HG02610 (cell line): ENCODE measurements around the gene MZF1.
A peak's percentile ranks its signal among the peaks of the same experiment; 100 is the strongest.

ENCODE experiments used
- ATAC-seq: cut with Tn5 transposase; IDR thresholded peaks from one replicate; pipeline ENCODE4 v1.9.1; 2021; ENCODE audit warnings: mild to moderate bottlenecking, moderate library complexity; ENCODE audit not compliant: unreplicated experiment

The MZF1 gene

DNA sequence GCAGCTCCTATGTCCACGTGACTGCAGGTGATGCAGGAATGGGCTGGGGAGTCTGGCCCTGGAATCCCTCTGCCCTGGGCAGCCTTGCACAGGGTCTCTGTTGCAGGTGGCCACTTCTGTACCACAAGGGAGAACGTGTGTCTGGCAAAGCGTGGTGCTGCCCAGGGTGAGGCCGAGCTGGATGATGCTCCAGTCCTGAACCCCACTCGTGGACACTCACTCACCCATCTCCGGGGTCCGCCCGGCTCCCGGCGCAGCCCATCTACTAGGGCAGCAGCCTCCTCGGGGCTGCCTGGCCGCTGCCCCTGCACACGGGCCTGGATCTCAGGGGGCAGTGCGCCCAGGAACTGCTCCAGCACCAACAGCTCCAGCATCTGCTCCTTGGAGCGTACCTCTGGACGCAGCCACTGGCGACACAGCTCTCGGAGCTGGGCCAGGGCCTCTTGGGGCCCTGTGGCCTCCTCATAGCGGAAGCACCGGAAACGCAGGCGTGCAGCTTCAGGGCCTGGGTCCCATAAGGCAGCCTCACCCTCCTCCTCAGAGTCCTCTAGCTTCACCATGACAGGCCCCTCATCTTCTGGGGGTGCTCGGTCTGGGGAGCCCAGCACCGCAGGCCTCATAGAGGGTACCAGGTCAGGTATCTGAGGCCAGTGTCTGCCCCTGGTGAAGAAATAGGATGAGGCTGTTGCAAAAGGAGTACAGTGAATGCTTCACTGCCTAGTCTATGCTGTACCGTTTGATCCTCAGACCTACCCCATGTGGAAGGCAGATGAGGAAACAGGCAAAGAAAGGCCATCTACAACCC, 2.2 kb downstream of the MZF1 start:
- no peak for ATAC-seq

DNA sequence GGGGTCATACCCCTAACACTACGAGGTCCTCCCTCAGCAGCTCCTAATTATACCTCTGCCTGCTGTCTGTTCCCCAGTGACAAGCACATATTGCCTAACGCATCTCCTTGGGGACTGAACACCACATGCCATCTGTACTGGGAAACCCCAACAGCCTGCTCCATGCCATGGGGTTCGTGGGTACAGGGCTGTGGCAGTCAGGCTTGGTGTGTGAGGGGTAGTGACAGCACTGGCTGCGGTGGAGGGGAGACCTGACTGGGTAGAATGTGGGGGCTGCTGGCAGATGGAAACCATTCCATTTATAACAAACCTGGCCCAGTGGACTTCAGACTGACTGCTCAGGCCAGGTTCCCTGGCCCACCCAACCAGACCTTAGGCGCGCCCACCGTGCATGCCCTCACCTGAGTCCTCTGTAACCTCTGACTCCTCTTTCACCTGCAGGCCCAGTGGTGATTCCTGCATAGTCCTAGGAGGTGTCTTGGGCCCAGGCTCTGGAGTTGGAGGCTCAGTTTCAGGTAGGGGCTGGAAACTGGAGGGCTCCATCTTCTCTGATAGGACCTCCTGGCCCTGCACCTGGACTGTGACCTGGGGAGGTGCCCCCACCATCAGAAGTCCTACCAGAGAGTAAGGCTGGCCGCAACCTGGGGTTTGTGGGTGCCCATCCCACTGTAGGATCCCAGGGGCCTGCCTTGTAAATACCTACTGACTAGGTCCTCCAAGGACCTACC, 3.0 kb downstream of the MZF1 start:
- ATAC-seq, result no peak

DNA sequence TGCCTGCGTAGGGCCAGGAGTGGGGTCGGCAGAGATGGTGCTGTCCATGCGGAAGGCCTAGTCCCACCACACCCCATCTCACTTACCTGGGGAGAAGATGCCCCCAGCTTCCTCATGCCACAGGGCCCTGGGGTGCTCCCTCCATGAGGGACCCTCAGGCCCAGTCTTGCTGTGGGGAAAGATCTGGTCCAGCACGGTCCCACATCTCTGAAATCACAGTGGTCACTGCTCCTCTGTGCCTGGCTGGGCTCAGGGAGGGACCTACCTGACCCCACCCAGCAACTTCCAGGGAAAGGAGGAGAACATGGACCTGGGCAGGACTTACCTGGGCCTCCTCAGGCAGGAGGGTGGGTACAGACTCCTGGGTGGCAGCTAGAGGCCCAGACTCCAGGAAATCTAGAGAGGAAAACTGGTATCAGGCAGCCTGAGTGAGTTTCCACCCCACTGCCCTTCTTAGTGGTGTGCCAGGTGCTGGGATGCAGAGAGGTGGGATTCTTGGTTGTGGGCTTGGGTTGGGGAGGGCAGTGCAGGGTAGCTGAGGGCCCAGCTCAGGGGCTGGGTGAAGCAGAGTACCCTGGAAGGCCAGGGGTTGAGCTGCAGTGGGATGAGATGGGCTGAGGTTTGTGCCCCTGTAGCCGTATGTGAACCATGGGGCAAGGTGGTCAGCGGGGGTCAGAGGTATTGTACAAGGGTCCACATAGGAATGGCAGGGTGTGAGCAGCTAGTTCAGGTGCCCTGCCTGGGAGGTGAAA, 3.8 kb downstream of the MZF1 start:
- ATAC-seq, result no peak

GRCh38 chr19:58568453-58569130, 4.5 kb downstream of the MZF1 start:
- ATAC-seq, result no peak

GRCh38 chr19:58566989-58567388, 6.1 kb downstream of the MZF1 start:
- ATAC-seq, result no peak

- no peak for ATAC-seq
These were observed 9.3 kb downstream of the MZF1 start for GRCh38 chr19:58563823-58564222.

DNA sequence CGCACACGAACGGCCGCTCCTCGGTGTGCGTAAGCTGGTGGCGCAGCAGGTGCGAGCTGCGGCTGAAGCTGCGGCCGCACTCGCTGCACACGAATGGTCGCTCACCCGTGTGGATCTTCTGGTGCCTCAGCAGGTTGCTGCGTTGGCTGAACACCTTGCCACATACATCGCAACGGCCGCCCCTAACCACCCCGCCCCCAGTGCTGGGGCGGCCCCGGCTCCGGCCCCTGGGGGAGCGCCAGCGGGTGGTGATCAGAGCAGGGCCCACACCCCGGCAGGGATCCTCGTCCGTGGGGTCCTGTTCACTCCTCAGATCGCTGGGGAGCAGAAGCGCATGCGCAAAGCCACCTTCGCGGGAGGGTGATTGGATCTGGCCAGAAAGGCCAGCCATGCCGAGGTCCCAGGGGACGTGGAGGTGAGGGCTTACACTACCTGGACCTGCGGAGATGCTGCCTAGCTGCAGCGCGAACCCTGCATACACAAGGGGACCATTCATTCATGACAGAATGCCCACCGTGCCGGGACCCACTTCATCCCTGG, 10.0 kb downstream of the MZF1 start:
- no peak for ATAC-seq

GRCh38 chr19:58562122-58563033, 10.8 kb downstream of the MZF1 start:
- no peak for ATAC-seq

GRCh38 chr19:58561373-58562121, 11.6 kb downstream of the MZF1 start:
- no peak for ATAC-seq

DNA sequence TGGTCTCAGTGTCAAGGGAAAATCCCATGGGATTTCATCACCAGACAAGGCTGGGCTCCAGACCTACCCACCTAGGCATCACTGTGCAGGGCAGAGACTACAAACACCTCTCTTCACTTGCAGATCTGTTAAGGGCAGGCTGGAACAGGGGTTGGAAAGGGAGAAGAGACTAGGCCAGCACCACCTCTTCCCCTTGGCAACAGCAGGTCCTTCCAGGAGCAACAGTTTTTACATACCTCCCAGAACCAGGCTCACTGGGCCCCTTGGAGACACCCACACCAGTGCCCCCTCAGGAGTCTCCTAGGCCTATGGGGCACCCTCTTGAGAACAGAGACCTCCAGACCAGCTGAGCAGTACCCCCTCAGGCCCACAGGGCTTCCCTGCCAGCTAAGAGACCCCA, 12.2 kb downstream of the MZF1 start:
- ATAC-seq, result no peak

- ATAC-seq, result no peak
These were observed 12.9 kb downstream of the MZF1 start for GRCh38 chr19:58560007-58560887.

GRCh38 chr19:58559275-58560006, 13.7 kb downstream of the MZF1 start:
- ATAC-seq, result no peak

GRCh38 chr19:58558623-58559274, 14.4 kb downstream of the MZF1 start:
- peak; percentile 48 for ATAC-seq

GRCh38 chr19:58558066-58558622, 15.0 kb downstream of the MZF1 start, which contains the start of gene UBE2M:
Gene UBE2M (minus strand): TSS chr19:58558611. CDS start chr19:58558381, 230 bp downstream.
- ATAC-seq, result peak; percentile 0

DNA sequence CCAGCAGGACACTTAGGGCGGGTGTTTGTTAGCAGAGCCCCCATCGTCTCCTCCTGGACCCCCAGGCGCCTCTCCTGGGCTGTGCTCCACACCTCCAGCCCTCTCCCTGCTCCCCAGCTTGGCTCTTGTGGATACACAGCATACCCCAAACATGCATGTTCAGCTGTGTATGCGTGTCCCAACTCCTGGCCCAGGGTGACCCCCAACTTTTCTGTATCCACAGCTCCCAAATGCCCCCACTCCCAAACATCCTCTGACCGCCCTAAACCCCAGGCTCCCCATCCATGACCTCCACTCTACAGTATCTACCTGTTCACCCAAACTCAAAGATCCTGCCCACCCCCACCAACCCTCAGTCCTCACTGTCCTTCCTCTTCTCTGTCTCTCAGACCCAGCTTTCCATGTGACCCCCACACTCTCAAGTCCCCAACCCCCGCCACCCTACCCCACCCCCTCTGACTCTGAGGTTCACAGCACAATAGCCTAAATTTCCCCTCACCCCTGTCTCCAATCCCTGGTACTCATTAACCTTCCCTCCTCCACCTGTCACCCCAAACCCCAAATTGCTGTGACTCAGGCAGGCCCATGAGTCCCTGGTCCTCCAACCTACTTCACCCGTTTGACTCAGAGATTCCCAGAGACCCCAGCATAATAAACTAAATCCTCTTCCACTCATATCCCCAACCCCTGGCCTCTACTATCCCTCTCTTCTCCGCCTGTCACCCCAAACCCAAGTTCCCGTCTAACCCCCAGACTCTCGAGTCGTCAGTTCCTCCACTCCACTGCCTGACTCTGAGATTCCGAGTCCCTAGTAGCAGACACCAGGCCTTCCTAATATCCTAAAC, 15.7 kb downstream of the MZF1 start:
- no peak for ATAC-seq
